Kidney epithelial cell (primary cell): ENCODE measurements around the gene UGT2B15. TPM values are rescaled to one million over a fixed set of nuclear protein-coding genes. Genes with fewer than 3 reads are reported as not detected.
"Not testable (repeated sequence)": the region's sequence is repeated elsewhere in the genome, so short reads cannot be mapped to it uniquely, and the experiment has no call there.

ENCODE experiments used
- DNase-seq: peaks from one replicate; pipeline ENCODE4 v3.0.0-alpha.2; 2010; ENCODE audit warnings: low read depth
- H3K27me3 ChIP-seq: 2 replicates; pipeline ENCODE4 v1.6.0; 2011; ENCODE audit warnings: low read length; ENCODE audit not compliant: control insufficient read depth, insufficient read depth
- H3K36me3 ChIP-seq: 2 replicates; pipeline ENCODE4 v1.5.1; 2011; ENCODE audit warnings: low read length; ENCODE audit not compliant: control insufficient read depth, insufficient read depth
- H3K4me3 ChIP-seq: 2 replicates; pipeline ENCODE4 v1.5.1; 2011; ENCODE audit warnings: low read depth, mild to moderate bottlenecking, control low read depth, low read length
- CTCF ChIP-seq: IDR thresholded peaks from 2 replicates; pipeline ENCODE4 v1.5.1; 2011; ENCODE audit warnings: mild to moderate bottlenecking, moderate library complexity, low read length, control low read depth, inconsistent platforms; ENCODE audit not compliant: insufficient read depth, poor library complexity, severe bottlenecking
- total RNA-seq: library from RNA; depleted of rRNA; stranded (reverse); fragments of >200 nt; gene quantifications from 2 replicates; pipeline ENCODE4 v1.2.3, GENCODE V29; 2015

The UGT2B15 gene
- total RNA-seq: not detected in 2 replicates

- not testable (repeated sequence) for H3K36me3 ChIP-seq, H3K4me3 ChIP-seq, DNase-seq, H3K27me3 ChIP-seq
Observed at GRCh38 chr4:68670479-68670939, at the start of gene UGT2B15. Gene UGT2B15 (minus strand): TSS chr4:68670652. CDS start chr4:68670618, 34 bp downstream.

GRCh38 chr4:68719075-68719473, 48.6 kb upstream of the UGT2B15 start:
- DNase-seq: no peak
- no peaks in the 10 kb centered on the region for H3K36me3 ChIP-seq
- no peak overlapping the region for H3K4me3 ChIP-seq
- H3K27me3 ChIP-seq: no peaks in the 10 kb centered on the region
- TF ChIP-seq CTCF: no peak

GRCh38 chr4:68718447-68719074, 48.1 kb upstream of the UGT2B15 start:
- TF ChIP-seq CTCF: no peak
- no peaks in the 10 kb centered on the region for H3K27me3 ChIP-seq
- no peak overlapping the region for H3K4me3 ChIP-seq
- DNase-seq: no peak
- H3K36me3 ChIP-seq: no peaks in the 10 kb centered on the region

- Histone ChIP-seq H3K4me3 (no peak overlapping the region), H3K27me3 (no peaks in the 10 kb centered on the region), H3K36me3 (no peaks in the 10 kb centered on the region)
- TF ChIP-seq CTCF: no peak
- no peak for DNase-seq
Observed at GRCh38 chr4:68717999-68718398, 47.5 kb upstream of the UGT2B15 start.

GRCh38 chr4:68714400-68714799, 43.9 kb upstream of the UGT2B15 start:
- no peak for TF ChIP-seq CTCF
- Histone ChIP-seq H3K36me3 (no peaks in the 10 kb centered on the region), H3K27me3 (no peaks in the 10 kb centered on the region), H3K4me3 (no peak overlapping the region)
- DNase-seq: no peak

GRCh38 chr4:68712207-68712606, 41.8 kb upstream of the UGT2B15 start:
- no peak for DNase-seq
- TF ChIP-seq CTCF: no peak
- Histone ChIP-seq H3K36me3 (no peaks in the 10 kb centered on the region), H3K27me3 (no peaks in the 10 kb centered on the region), H3K4me3 (no peak overlapping the region)
